Panc1 (cell line): ENCODE data around the gene PCCA. TPM values are rescaled to one million over a fixed set of nuclear protein-coding genes. Genes with fewer than 3 reads are reported as not detected.

Experiments
- ATAC-seq: fragments of 200-7000 bp; cut with Tn5 transposase; 2 replicates; pipeline ENCODE4 v1.9.1; 2020; ENCODE audit warnings: mild to moderate bottlenecking, moderate library complexity
- BruUV-seq: library from RNA; stranded (reverse); fragments of 400-500 nt; replicated peaks from 2 replicates; lab custom pipeline; 2021; lab: Mats Ljungman, UMichigan
- CTCF ChIA-PET: fragments of 300-600 bp; sonication (Branson Sonifier 250); formaldehyde crosslinking; loops from one replicate; lab custom pipeline; 2022; ENCODE audit warnings: antibody characterized with exemption; lab: Charles Lee
- POLR2A ChIA-PET: fragments of 300-600 bp; sonication (Branson Sonifier 250); formaldehyde crosslinking; loops from one replicate; lab custom pipeline; 2022; ENCODE audit warnings: antibody characterized with exemption; lab: Charles Lee
- DNase-seq: peaks from one replicate; pipeline ENCODE4 v3.0.0-alpha.2; 2010; ENCODE audit warnings: low read depth, low spot score
- H3K27ac ChIP-seq: 2 replicates; pipeline ENCODE4 v1.5.1; 2011; ENCODE audit warnings: mild to moderate bottlenecking, low read length, inconsistent platforms
- H3K27me3 ChIP-seq: fragments of 200-500 bp; sonication (Bioruptor generic); 2 replicates; pipeline ENCODE4 v1.6.0; 2014; ENCODE audit warnings: low read length, inconsistent platforms; ENCODE audit not compliant: control insufficient read depth, insufficient read depth
- H3K36me3 ChIP-seq: fragments of 200-500 bp; sonication (Bioruptor generic); 2 replicates; pipeline ENCODE4 v1.5.1; 2014; ENCODE audit warnings: inconsistent platforms, mild to moderate bottlenecking, low read length, moderate library complexity; ENCODE audit not compliant: control insufficient read depth, insufficient read depth
- H3K4me1 ChIP-seq: 2 replicates; pipeline ENCODE4 v1.5.1; 2011; ENCODE audit warnings: inconsistent platforms, mild to moderate bottlenecking, low read length, moderate library complexity; ENCODE audit not compliant: control insufficient read depth, insufficient read depth
- H3K4me3 ChIP-seq, 2 experiments: 2 replicates each; pipeline ENCODE4 v1.5.1; 2011 to 2012; ENCODE audit warnings: low read depth in 2 of 2, low read length in 2 of 2, mild to moderate bottlenecking in 2 of 2, inconsistent platforms in 1 of 2, moderate library complexity in 1 of 2
- H3K9me3 ChIP-seq: fragments of 200-500 bp; sonication (Bioruptor generic); 2 replicates; pipeline ENCODE4 v1.5.1; 2014; ENCODE audit warnings: low read depth, mild to moderate bottlenecking, inconsistent platforms, low read length, moderate library complexity; ENCODE audit not compliant: control insufficient read depth, insufficient read depth
- POLR2AphosphoS5 ChIP-seq: IDR thresholded peaks from 2 replicates; pipeline ENCODE4 v1.6.1; 2012; ENCODE audit warnings: mild to moderate bottlenecking, low read depth, low read length, moderate library complexity
- REST ChIP-seq, 2 experiments: IDR thresholded peaks; 2 replicates each; pipeline ENCODE4 v1.6.1; 2011 to 2012; ENCODE audit warnings: low read depth in 2 of 2, control low read depth in 1 of 2, low read length in 1 of 2, mild to moderate bottlenecking in 1 of 2, moderate library complexity in 1 of 2; ENCODE audit not compliant: insufficient read depth in 1 of 2
- SIN3A ChIP-seq: IDR thresholded peaks from 2 replicates; pipeline ENCODE4 v1.6.1; 2012; ENCODE audit warnings: low read depth, mild to moderate bottlenecking, low read length, moderate library complexity, borderline replicate concordance; ENCODE audit not compliant: insufficient read depth
- TCF7L2 ChIP-seq: IDR thresholded peaks from 2 replicates; pipeline ENCODE4 v1.6.1; 2011; ENCODE audit warnings: mild to moderate bottlenecking, low read depth, low read length, inconsistent platforms
- in situ Hi-C: cut with HindIII; loops from 2 replicates; pipeline ENCODE4 v1.10.0; 2016; ENCODE audit warnings: low sequenced_read_pairs, low pct_unique_long_range_greater_than_20kb
- intact Hi-C: fragments of 100-400 bp; cut with micrococcal nuclease; formaldehyde crosslinking; loops from one replicate; pipeline ENCODE4 v1.10.0; 2022; ENCODE audit not compliant: unreplicated experiment
- total RNA-seq: library from RNA; stranded (reverse); gene quantifications from one replicate; pipeline ENCODE4 v1.2.1, GENCODE V29; 2021; ENCODE audit not compliant: unreplicated experiment
- TF ChIP-seq, protein P1 (sequence below): fragments of 450-650 bp; IDR thresholded peaks from 2 replicates; pipeline ENCODE4 v1.5.1; 2017; ENCODE audit warnings: mild to moderate bottlenecking

PCCA gene
- total RNA-seq, 1 experiment from 2014 or later, result 14.7 TPM

DNA sequence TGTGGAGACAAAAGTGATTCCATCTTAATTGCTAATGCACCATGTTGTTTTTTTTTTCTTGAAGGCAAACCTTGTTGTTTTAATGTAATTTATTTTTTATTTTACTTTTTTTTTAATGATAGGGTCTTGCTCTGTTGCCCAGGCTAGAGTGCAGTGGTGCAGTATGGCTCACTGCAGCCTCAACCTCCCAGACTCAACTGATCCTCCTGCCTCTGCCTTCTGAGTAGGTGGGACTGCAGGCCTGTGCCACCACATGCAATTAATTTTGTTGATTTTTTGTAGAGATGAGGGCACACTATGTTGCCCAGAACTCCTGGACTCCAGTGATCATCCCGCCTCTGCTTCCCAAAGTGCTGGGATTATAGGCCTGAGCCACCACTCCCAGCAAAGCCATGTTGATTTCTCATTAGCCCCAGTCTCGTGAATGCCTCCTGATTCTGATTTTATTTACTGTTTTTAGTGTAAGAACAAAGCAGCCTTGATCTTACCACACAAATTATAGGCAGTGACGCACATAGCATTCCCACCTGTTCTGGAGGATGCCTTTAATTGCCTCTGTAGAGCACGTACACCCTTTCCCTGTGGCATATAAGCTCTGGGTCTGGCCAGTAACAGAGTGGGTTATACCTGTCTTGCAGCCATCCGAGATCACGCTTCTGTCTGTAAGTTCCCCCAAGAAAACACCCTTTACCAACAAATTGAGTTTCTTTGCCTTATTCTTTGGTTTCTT is 349.3 kb downstream of the PCCA start:
- POLR2A ChIA-PET, result no interaction called here
- BruUV-seq, result no TSS peak
- H3K9me3 ChIP-seq, result no peaks in the 10 kb centered on the region
- ATAC-seq (no peak), DNase-seq (no peak)
- intact Hi-C loops, result no loop called here
- H3K27me3 ChIP-seq, result no peaks in the 10 kb centered on the region
- no peaks in the 10 kb centered on the region for H3K36me3 ChIP-seq
- peaks cover 6% of the 10 kb centered on the region for H3K4me1 ChIP-seq
- TF ChIP-seq, protein P1, sequence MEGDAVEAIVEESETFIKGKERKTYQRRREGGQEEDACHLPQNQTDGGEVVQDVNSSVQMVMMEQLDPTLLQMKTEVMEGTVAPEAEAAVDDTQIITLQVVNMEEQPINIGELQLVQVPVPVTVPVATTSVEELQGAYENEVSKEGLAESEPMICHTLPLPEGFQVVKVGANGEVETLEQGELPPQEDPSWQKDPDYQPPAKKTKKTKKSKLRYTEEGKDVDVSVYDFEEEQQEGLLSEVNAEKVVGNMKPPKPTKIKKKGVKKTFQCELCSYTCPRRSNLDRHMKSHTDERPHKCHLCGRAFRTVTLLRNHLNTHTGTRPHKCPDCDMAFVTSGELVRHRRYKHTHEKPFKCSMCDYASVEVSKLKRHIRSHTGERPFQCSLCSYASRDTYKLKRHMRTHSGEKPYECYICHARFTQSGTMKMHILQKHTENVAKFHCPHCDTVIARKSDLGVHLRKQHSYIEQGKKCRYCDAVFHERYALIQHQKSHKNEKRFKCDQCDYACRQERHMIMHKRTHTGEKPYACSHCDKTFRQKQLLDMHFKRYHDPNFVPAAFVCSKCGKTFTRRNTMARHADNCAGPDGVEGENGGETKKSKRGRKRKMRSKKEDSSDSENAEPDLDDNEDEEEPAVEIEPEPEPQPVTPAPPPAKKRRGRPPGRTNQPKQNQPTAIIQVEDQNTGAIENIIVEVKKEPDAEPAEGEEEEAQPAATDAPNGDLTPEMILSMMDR, result no peak
- TF ChIP-seq SIN3A, result no peak
- no peak for TF ChIP-seq POLR2AphosphoS5
- TF ChIP-seq TCF7L2, result no peak
- TF ChIP-seq REST (IDR thresholded peaks at IDR 0.05; ENCODE audit: insufficient read depth in 1 of 2, low read depth in 2 of 2, low read length in 1 of 2), result no peak
- no peak overlapping the region for H3K4me3 ChIP-seq
- CTCF ChIA-PET, result no interaction called here
- H3K27ac ChIP-seq, result peak overlapping the region; percentile 51; the same call in 1 of the 2 replicates
- in situ Hi-C loops, result no loop called here

- BruUV-seq, result no TSS peak
- H3K36me3 ChIP-seq, result no peaks in the 10 kb centered on the region
- TF ChIP-seq REST (IDR thresholded peaks at IDR 0.05; ENCODE audit: insufficient read depth in 1 of 2, low read depth in 2 of 2, low read length in 1 of 2), result no peak
- no peak for TF ChIP-seq SIN3A
- TF ChIP-seq TCF7L2, result no peak
- TF ChIP-seq, protein P1, result no peak
- no peak for TF ChIP-seq POLR2AphosphoS5
- in situ Hi-C loops, result no loop called here
- peaks cover 9% of the 10 kb centered on the region for H3K4me1 ChIP-seq
- H3K4me3 ChIP-seq, result no peak overlapping the region
- no peak for DNase-seq
- POLR2A ChIA-PET, result interaction anchor here (0.6 kb wide), 1 partner anchor 13 kb away, joined by 4 read pairs; no protein-coding TSS in a partner anchor
- intact Hi-C loops, result no loop called here
- peak overlapping the region; percentile 63 for H3K27ac ChIP-seq
- CTCF ChIA-PET, result no interaction called here
- ATAC-seq, result no peak
- no peaks in the 10 kb centered on the region for H3K9me3 ChIP-seq
- no peaks in the 10 kb centered on the region for H3K27me3 ChIP-seq
These were observed 350.5 kb downstream of the PCCA start for GRCh38 chr13:100439247-100439970.
